DOHH2 (cell line): ENCODE measurements around the gene DCUN1D3.

ENCODE experiments used
- H3F3A ChIP-seq: fragments of 200-600 bp; sonication (generic), shearing (Covaris generic); 2 replicates; pipeline ENCODE4 v1.6.0; 2016; ENCODE audit warnings: antibody characterized with exemption, mild to moderate bottlenecking; ENCODE audit not compliant: control insufficient read depth, insufficient read depth
- H3K27ac ChIP-seq: fragments of 200-600 bp; sonication (generic); 2 replicates; pipeline ENCODE4 v1.5.1; 2014; ENCODE audit warnings: low read depth, mild to moderate bottlenecking, low read length, moderate library complexity
- H3K27me3 ChIP-seq: fragments of 200-600 bp; sonication (generic); 2 replicates; pipeline ENCODE4 v1.6.1; 2014; ENCODE audit warnings: mild to moderate bottlenecking, low read length, mixed read lengths; ENCODE audit not compliant: control insufficient read depth
- H3K36me3 ChIP-seq: fragments of 200-600 bp; sonication (generic); 2 replicates; pipeline ENCODE4 v1.6.1; 2014; ENCODE audit warnings: mild to moderate bottlenecking, low read length, moderate library complexity, mixed read lengths; ENCODE audit not compliant: control insufficient read depth
- H3K4me1 ChIP-seq: fragments of 200-600 bp; sonication (generic); 2 replicates; pipeline ENCODE4 v1.6.1; 2014; ENCODE audit warnings: mild to moderate bottlenecking, low read length, mixed read lengths; ENCODE audit not compliant: control insufficient read depth
- H3K4me2 ChIP-seq: fragments of 200-600 bp; sonication (generic); 2 replicates; pipeline ENCODE4 v1.6.0; 2014; ENCODE audit warnings: mild to moderate bottlenecking, low read length, moderate library complexity
- H3K4me3 ChIP-seq: fragments of 200-600 bp; sonication (generic); 2 replicates; pipeline ENCODE4 v1.5.1; 2014; ENCODE audit warnings: mild to moderate bottlenecking, low read length, mixed read lengths
- H3K79me2 ChIP-seq: fragments of 200-600 bp; sonication (generic); 2 replicates; pipeline ENCODE4 v1.6.1; 2014; ENCODE audit warnings: mild to moderate bottlenecking, low read length, mixed read lengths; ENCODE audit not compliant: control insufficient read depth
- H3K9me2 ChIP-seq: fragments of 200-600 bp; sonication (generic); replicated peaks from 2 replicates; pipeline ENCODE4 v1.6.1; 2014; ENCODE audit warnings: mild to moderate bottlenecking, low read length, mixed read lengths; ENCODE audit not compliant: control insufficient read depth
- H3K9me3 ChIP-seq: fragments of 200-600 bp; sonication (generic); 2 replicates; pipeline ENCODE4 v1.6.1; 2014; ENCODE audit warnings: antibody characterized with exemption, low read length, mixed read lengths; ENCODE audit not compliant: control insufficient read depth, insufficient read depth
- H4K20me1 ChIP-seq: fragments of 200-600 bp; sonication (generic); 2 replicates; pipeline ENCODE4 v1.6.0; 2014; ENCODE audit warnings: low read depth, mild to moderate bottlenecking, antibody characterized with exemption, low read length, moderate library complexity; ENCODE audit not compliant: control insufficient read depth, insufficient read depth
- EZH2phosphoT487 ChIP-seq: fragments of 200-600 bp; sonication (generic); IDR thresholded peaks from 2 replicates; pipeline ENCODE4 v1.6.1; 2017; ENCODE audit warnings: borderline replicate concordance, mild to moderate bottlenecking, antibody characterized with exemption, low read length, moderate library complexity, mixed read lengths
- TF ChIP-seq, protein P1 (sequence below): fragments of 200-600 bp; sonication (generic); IDR thresholded peaks from one replicate; pipeline ENCODE4 v1.5.1; 2014; ENCODE audit warnings: antibody characterized with exemption, mild to moderate bottlenecking, low read depth, low read length; ENCODE audit not compliant: poor library complexity, severe bottlenecking

The DCUN1D3 gene

DNA sequence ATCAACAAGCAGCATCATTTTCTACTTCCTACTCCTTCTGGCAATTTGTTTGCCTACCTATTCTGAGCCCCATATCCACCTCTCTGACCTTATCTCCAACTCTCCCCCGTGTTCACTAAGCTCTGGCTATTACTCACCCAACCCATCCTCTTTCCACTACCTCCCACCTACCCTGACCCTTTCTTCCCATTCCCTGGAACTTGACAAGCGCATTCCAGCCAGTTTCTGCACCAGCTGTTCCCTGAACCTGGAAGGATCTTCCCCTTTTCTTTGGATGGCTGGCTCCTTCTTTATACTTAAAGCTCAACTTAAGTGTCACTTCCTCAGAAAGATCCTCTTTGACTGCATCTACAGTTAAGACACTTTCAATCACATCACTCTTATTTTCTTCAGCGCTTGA lies 2.2 kb downstream of the DCUN1D3 start:
- peaks cover 3% of the 10 kb centered on the region; the same call in 1 of the 2 replicates for H3F3A ChIP-seq
- no peak for TF ChIP-seq EZH2phosphoT487
- TF ChIP-seq, protein P1, sequence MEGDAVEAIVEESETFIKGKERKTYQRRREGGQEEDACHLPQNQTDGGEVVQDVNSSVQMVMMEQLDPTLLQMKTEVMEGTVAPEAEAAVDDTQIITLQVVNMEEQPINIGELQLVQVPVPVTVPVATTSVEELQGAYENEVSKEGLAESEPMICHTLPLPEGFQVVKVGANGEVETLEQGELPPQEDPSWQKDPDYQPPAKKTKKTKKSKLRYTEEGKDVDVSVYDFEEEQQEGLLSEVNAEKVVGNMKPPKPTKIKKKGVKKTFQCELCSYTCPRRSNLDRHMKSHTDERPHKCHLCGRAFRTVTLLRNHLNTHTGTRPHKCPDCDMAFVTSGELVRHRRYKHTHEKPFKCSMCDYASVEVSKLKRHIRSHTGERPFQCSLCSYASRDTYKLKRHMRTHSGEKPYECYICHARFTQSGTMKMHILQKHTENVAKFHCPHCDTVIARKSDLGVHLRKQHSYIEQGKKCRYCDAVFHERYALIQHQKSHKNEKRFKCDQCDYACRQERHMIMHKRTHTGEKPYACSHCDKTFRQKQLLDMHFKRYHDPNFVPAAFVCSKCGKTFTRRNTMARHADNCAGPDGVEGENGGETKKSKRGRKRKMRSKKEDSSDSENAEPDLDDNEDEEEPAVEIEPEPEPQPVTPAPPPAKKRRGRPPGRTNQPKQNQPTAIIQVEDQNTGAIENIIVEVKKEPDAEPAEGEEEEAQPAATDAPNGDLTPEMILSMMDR: no peak
- peaks cover 31% of the 10 kb centered on the region for H3K4me1 ChIP-seq
- 0 out of 2 replicates have a peak overlapping the region, but pooled peaks have one; percentile 9 for H3K4me2 ChIP-seq
- no peak overlapping the region for H3K27ac ChIP-seq
- H4K20me1 ChIP-seq: no peaks in the 10 kb centered on the region
- no peaks in the 10 kb centered on the region for H3K27me3 ChIP-seq
- no peak overlapping the region for H3K4me3 ChIP-seq
- H3K9me3 ChIP-seq: no peaks in the 10 kb centered on the region
- peaks cover 51% of the 10 kb centered on the region for H3K79me2 ChIP-seq
- no peaks in the 10 kb centered on the region for H3K9me2 ChIP-seq
- peaks cover 16% of the 10 kb centered on the region for H3K36me3 ChIP-seq

GRCh38 chr16:20897253-20897897 lies 2.8 kb downstream of the DCUN1D3 start:
- no peak overlapping the region for H3K4me3 ChIP-seq
- H3K27me3 ChIP-seq: no peaks in the 10 kb centered on the region
- H3K79me2 ChIP-seq: peaks cover 46% of the 10 kb centered on the region
- H3K4me2 ChIP-seq: no peak overlapping the region
- H4K20me1 ChIP-seq: no peaks in the 10 kb centered on the region
- no peak overlapping the region for H3K27ac ChIP-seq
- TF ChIP-seq, protein P1: no peak
- TF ChIP-seq EZH2phosphoT487: no peak
- H3K9me3 ChIP-seq: no peaks in the 10 kb centered on the region
- peaks cover 25% of the 10 kb centered on the region for H3K4me1 ChIP-seq
- peaks cover 3% of the 10 kb centered on the region; the same call in 1 of the 2 replicates for H3F3A ChIP-seq
- H3K9me2 ChIP-seq: no peaks in the 10 kb centered on the region
- peaks cover 11% of the 10 kb centered on the region for H3K36me3 ChIP-seq

- Histone ChIP-seq H3K27ac (no peak overlapping the region), H3K36me3 (peaks cover 8% of the 10 kb centered on the region; the same call in 1 of the 2 replicates), H4K20me1 (no peaks in the 10 kb centered on the region)
Observed at GRCh38 chr16:20894388-20894787, 5.8 kb downstream of the DCUN1D3 start.

More at GRCh38 chr16:20894388-20894787, 5.8 kb downstream of the DCUN1D3 start:
- Histone ChIP-seq H3K4me2 (no peak overlapping the region), H3K79me2 (peaks cover 24% of the 10 kb centered on the region), H3F3A (no peaks in the 10 kb centered on the region), H3K9me3 (no peaks in the 10 kb centered on the region), H3K4me1 (peaks cover 16% of the 10 kb centered on the region), H3K27me3 (no peaks in the 10 kb centered on the region), H3K9me2 (no peaks in the 10 kb centered on the region), H3K4me3 (no peak overlapping the region)
- no peak for TF ChIP-seq EZH2phosphoT487
- TF ChIP-seq, protein P1: no peak
